GM23338 (cell line): Measurements from ENCODE around the gene GUCA1A.

Experiments
- CREB1 ChIP-seq: fragments of 250-450 bp; sonication (Bioruptor Pico); IDR thresholded peaks from 2 replicates; pipeline ENCODE4 v1.5.0; 2020; ENCODE audit warnings: low read depth, mild to moderate bottlenecking, moderate library complexity
- CTCF ChIP-seq, 2 experiments: fragments of 200-600 bp in 1 of 2; sonication (generic) in 1 of 2; conservative IDR thresholded peaks; 2 replicates each; pipeline versions ENCODE4 v1.5.1 to v1.6.1; 2016 to 2017; ENCODE audit warnings: antibody characterized with exemption in 2 of 2, low read depth in 2 of 2, mild to moderate bottlenecking in 2 of 2, moderate library complexity in 1 of 2
- ETS1 ChIP-seq: IDR thresholded peaks from 2 replicates; pipeline ENCODE4 v1.6.1; 2016; ENCODE audit warnings: antibody characterized with exemption
- EZH2 ChIP-seq: fragments of 200-600 bp; sonication (generic); IDR thresholded peaks from one replicate; pipeline ENCODE4 v1.8.0; 2017; ENCODE audit warnings: antibody characterized with exemption, mild to moderate bottlenecking, low read depth; ENCODE audit not compliant: unreplicated experiment
- EZH2phosphoT487 ChIP-seq: fragments of 200-600 bp; sonication (generic); IDR thresholded peaks from one replicate; pipeline ENCODE4 v1.8.1; 2018; ENCODE audit warnings: antibody characterized with exemption; ENCODE audit not compliant: unreplicated experiment
- JUNB ChIP-seq: IDR thresholded peaks from one replicate; pipeline ENCODE4 v1.6.1; 2016; ENCODE audit warnings: antibody characterized with exemption; ENCODE audit not compliant: unreplicated experiment
- POLR2AphosphoS5 ChIP-seq: IDR thresholded peaks from 2 replicates; pipeline ENCODE4 v1.6.1; 2016; ENCODE audit warnings: antibody characterized with exemption, low read depth
- REST ChIP-seq: IDR thresholded peaks from one replicate; pipeline ENCODE4 v1.6.1; 2018; ENCODE audit warnings: antibody characterized with exemption; ENCODE audit not compliant: unreplicated experiment
- ZNF331 ChIP-seq: fragments of 250-450 bp; sonication (Bioruptor Pico); IDR thresholded peaks from 2 replicates; pipeline ENCODE4 v1.5.0; 2020; ENCODE audit warnings: low read depth, mild to moderate bottlenecking, moderate library complexity

- TF ChIP-seq EZH2 (no peak), CTCF (conservative IDR thresholded peaks at IDR 0.05; ENCODE audit: low read depth in 2 of 2) (no peak), ETS1 (no peak), POLR2AphosphoS5 (no peak), REST (no peak), ZNF331 (no peak), JUNB (no peak), CREB1 (CRISPR knock-in tag) (no peak), EZH2phosphoT487 (no peak)
Observed at GRCh38 chr6:42125663-42126062, 47.5 kb upstream of the GUCA1A start.
